T-helper 9 cell (primary cell): ENCODE data around the gene DUSP15.
"Not testable (repeated sequence)": the region's sequence is repeated elsewhere in the genome, so short reads cannot be mapped to it uniquely, and the experiment has no call there.

Experiments used
- DNase-seq: peaks from one replicate; pipeline ENCODE4 v3.0.0-alpha.2; 2020
- total RNA-seq, 2 donors: gene quantifications; one replicate each; lab custom pipeline; 2026; lab: John Stamatoyannopoulos, UW

Gene DUSP15
- 0 to 0.07 reads per million in 2 donors for total RNA-seq

- no peak for DNase-seq
These were observed at the start of gene DUSP15, which contains the start of gene TTLL9 for GRCh38 chr20:31869942-31870725. Gene DUSP15 (minus strand): TSS chr20:31870527. CDS start chr20:31870337, 190 bp downstream. Gene TTLL9 (plus strand): TSS chr20:31870634. CDS start chr20:31871127, 493 bp downstream.

- DNase-seq = no peak
These were observed 49.3 kb upstream of the DUSP15 start for GRCh38 chr20:31919410-31920155.

- DNase-seq = no peak
These were observed 48.3 kb upstream of the DUSP15 start for GRCh38 chr20:31918466-31919105.

GRCh38 chr20:31917962-31918412 is 47.7 kb upstream of the DUSP15 start:
- DNase-seq = not testable (repeated sequence)

- no peak for DNase-seq
These were observed 46.4 kb upstream of the DUSP15 start for GRCh38 chr20:31916708-31917107.

GRCh38 chr20:31915491-31916280 is 45.4 kb upstream of the DUSP15 start:
- DNase-seq = no peak

- no peak for DNase-seq
These were observed 43.8 kb upstream of the DUSP15 start for GRCh38 chr20:31914170-31914569.

- no peak for DNase-seq
These were observed 43.3 kb upstream of the DUSP15 start for GRCh38 chr20:31913431-31914157.

GRCh38 chr20:31910071-31910803 is 39.9 kb upstream of the DUSP15 start:
- DNase-seq = no peak

GRCh38 chr20:31909253-31910070 is 39.1 kb upstream of the DUSP15 start:
- no peak for DNase-seq

- no peak for DNase-seq
These were observed 38.1 kb upstream of the DUSP15 start for GRCh38 chr20:31908424-31908823.

- DNase-seq = no peak
These were observed 37.7 kb upstream of the DUSP15 start for GRCh38 chr20:31908016-31908415.

- DNase-seq = no peak
These were observed 36.7 kb upstream of the DUSP15 start for GRCh38 chr20:31907046-31907445.

GRCh38 chr20:31906001-31906400 is 35.7 kb upstream of the DUSP15 start:
- DNase-seq = no peak

GRCh38 chr20:31903627-31904386 is 33.5 kb upstream of the DUSP15 start:
- DNase-seq = no peak

- no peak for DNase-seq
These were observed 31.3 kb upstream of the DUSP15 start for GRCh38 chr20:31901615-31902014.

- DNase-seq = no peak
These were observed 27.2 kb upstream of the DUSP15 start for GRCh38 chr20:31897541-31897940.

GRCh38 chr20:31896049-31896448 is 25.7 kb upstream of the DUSP15 start:
- no peak for DNase-seq

- no peak for DNase-seq
These were observed 24.8 kb upstream of the DUSP15 start for GRCh38 chr20:31894980-31895675.
